GM19025 (cell line): Measurements from ENCODE around the gene KCTD17.

Experiments
- ATAC-seq: cut with Tn5 transposase; IDR thresholded peaks from one replicate; pipeline ENCODE4 v1.9.1; 2021; ENCODE audit warnings: mild to moderate bottlenecking, low read depth, moderate library complexity; ENCODE audit not compliant: unreplicated experiment

KCTD17 gene

DNA sequence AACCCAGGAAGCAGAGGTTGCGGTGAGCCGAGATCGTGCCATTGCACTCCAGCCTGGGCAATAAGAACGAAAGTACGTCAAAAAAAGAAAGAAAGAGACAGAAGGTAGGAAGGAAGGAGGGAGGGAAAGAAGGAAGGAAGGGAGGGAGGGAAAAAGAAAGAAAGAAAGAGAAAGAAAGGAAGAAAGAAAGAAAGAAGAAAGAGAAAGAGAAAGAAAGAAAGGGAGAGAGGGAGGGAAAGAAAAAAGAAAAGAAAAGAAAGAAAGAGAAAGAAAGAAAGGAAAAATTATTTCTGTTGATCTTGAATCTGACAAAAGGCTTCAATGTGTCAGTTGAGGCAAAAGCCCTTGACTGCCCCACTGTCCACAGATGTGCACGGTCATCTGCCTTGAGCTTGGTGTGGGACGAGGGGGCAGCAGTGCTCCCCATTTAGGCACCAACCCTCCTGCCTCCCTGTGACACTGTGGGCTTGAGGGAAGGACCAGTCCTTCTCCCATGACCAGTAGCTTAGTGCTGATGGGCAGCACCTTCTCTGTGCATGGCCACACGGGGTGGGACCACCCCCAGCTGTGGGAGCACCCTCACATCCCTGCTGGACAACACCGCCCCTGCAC is 24.4 kb downstream of the KCTD17 start:
- no peak for ATAC-seq

GRCh38 chr22:37077802-37078448 is 26.4 kb downstream of the KCTD17 start:
- ATAC-seq, result no peak

DNA sequence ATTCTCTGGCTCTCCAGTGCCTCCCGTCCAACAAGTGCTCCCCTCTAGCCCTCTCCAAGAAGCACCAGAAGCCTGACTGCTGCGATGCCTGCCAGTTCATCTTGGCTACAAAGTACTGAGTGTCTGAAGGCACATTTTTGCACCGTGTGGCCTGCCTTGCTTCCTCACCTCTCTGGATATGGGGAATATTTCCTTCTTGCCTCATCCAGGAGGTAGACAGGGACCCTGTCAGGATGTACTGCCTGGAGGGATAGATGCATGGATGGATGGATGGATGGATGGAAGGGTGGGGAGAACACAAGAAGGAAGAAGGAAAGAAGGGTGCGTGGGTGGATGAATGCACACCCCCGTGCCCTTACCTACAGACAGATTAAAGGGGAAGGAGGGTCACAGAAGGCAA is 27.6 kb downstream of the KCTD17 start:
- no peak for ATAC-seq

GRCh38 chr22:37079668-37080171 is 28.2 kb downstream of the KCTD17 start:
- ATAC-seq, result no peak

GRCh38 chr22:37080438-37080837 is 28.9 kb downstream of the KCTD17 start:
- no peak for ATAC-seq

- no peak for ATAC-seq
Observed at GRCh38 chr22:37080838-37081237, 29.3 kb downstream of the KCTD17 start.

DNA sequence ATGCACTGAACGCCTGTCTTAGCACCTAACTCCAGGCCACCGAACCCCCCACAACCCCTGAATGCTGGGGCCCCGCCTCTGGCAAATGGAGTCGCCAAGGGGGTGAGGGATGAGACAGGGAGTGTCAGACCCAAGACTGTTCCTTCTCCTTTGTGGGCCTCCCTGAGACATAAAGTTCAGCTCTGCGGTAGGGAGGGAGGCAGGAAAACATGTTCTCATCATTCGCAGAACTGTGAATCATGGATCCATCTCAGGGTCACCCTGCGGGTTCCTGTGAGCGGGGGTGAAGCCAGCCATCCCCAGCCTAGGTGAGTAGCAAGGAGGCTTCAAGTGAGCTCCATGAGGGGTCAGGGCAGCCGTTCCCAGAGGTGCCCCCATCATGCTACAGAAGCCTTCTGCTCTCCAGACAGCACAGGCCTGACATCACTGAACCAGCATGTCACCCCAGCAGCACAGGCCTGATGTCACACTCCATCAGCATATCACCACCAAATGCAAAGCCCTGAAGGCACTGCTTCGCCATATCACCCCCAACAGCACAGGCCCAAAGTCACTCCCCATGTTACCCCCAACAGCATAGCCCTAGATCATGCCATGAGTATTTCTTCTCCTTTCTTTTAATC is 30.8 kb downstream of the KCTD17 start:
- no peak for ATAC-seq

DNA sequence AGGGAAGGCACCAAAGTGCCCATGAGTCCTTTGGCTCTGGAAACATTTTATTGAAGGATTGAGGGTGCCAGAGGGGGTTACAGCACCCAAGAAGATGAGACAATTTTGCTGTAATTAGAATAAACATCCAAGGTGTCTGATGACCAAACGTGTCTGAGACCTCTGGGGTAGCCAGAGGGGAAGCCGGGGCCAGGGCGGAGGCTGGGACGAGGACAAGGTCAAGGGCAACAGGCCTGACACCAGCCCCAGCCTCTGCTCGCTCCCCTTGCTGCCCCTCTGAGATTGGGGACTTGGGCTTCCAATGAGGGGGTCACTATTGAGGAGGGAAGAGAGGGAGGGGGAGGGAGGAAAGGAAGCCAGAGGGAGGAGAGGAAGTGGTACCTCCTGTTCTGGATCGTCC is 32.4 kb downstream of the KCTD17 start:
- no peak for ATAC-seq

- no peak for ATAC-seq
Observed at GRCh38 chr22:37084385-37084784, 32.8 kb downstream of the KCTD17 start.

GRCh38 chr22:37086184-37086583 is 34.6 kb downstream of the KCTD17 start:
- ATAC-seq, result no peak

GRCh38 chr22:37088108-37088605 is 36.6 kb downstream of the KCTD17 start:
- no peak for ATAC-seq

- no peak for ATAC-seq
Observed at GRCh38 chr22:37088750-37089408, 37.3 kb downstream of the KCTD17 start.

DNA sequence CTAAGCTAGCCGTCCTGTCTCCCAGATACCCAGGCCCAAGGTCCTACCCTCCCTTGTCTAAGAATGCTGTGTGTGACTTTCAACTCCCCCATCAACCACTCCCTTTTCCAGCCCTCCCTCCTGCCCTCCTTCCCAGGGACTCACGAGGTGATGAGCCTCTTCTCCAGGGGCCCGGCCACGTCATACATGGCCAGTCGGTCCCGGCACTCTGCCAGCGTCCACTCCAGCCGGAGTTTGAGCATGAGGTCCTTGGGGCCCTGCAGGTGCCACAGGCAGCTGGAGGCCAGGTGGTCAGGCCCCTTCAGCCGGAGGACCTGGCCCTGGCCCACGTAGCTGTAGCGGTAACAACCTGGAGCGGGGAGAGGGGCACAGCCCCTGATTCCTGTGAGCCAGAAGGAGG is 37.9 kb downstream of the KCTD17 start:
- no peak for ATAC-seq

DNA sequence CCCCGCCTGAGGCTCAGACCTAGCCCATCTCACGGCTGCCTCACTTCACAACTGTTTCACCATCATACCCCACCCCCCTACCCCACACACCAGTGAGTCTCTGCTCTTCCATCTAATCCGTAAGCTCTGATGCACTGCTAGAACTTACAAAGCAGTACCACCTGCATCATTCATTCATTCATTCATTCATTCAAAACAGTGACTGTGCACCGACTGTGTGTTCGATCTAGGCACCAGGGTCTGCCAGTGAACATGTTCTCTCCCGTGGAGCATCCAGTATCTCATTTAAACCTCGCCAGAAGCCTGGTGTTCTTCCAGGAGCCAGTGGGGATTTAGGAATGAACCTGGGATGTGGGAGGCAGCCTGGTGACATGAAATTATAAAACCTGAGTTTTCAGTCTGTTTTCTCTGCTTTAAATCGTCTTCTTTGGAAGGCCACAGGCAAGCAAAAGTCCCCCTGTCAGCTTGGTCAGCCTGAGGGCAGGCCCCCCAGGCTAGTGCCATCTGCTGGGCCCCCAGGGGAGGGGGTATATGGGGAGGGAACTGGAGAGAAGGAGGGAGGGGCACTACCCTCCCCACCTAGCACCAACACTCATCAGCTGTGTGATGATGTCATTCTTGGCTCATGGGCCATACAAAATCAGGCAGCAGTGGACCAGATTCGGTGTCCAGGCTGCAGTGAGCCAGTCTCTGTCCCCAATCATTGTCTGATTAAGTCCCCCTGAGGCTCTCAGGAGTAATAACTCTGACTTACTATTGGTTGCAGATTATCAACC is 39.6 kb downstream of the KCTD17 start:
- ATAC-seq, result no peak

DNA sequence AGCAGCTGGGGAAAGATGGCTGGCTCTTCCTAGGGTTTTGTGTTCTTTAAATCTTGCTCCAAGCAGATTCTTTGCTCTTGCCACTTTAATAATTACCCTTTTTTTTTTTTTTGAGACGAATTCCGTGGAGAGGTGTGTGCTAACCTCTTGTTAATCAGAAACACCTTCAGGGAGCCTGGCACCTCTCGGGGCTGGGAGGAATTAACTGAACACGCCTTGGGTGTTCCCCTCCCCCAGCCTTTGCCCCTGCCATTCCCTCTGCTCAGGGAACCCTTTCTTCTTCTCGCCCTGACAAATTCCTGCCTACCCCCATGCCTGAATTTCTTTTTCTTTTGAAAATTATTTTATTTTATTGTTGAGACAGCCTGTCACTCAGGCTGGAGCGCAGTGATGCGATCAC is 40.5 kb downstream of the KCTD17 start:
- ATAC-seq, result no peak

DNA sequence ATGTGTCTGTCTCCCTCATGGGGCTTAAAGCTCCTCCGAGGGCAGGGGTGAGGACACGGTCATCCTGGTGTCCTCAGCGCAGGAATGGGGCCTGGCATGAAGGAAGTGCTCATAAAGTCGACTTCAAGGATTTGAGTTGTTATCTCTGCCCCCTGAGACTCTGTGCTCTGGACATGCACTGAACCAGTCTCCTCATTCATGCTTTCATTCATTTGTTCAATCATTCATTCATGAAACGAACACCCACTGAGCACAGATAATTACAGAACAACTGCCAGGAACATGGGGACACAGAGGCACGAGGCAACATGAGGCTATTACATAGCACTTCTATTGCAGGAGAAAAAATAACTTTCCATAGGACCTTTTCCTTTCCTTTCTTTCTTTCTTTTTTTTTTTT is 41.5 kb downstream of the KCTD17 start:
- no peak for ATAC-seq

DNA sequence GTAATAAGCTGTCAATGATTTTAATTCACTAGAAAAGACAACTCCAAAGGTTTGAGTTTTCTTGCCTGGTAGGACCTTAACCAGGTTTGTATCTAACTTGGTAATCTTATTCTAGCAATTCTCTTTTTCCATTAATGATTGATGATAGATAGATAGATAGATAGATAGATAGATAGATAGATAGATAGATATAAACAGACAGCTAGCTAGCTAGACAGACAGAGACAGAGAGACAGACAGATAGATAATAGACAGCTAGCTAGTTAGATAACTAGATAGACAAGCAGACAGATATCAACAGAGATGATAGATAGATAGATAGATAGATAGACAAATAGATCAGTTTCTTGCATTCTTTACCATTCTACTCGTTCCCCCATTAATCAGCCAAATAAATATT is 42.7 kb downstream of the KCTD17 start:
- ATAC-seq, result no peak

GRCh38 chr22:37095113-37095512 is 43.6 kb downstream of the KCTD17 start:
- ATAC-seq, result no peak

- ATAC-seq, result no peak
Observed at GRCh38 chr22:37097346-37097745, 45.8 kb downstream of the KCTD17 start.

DNA sequence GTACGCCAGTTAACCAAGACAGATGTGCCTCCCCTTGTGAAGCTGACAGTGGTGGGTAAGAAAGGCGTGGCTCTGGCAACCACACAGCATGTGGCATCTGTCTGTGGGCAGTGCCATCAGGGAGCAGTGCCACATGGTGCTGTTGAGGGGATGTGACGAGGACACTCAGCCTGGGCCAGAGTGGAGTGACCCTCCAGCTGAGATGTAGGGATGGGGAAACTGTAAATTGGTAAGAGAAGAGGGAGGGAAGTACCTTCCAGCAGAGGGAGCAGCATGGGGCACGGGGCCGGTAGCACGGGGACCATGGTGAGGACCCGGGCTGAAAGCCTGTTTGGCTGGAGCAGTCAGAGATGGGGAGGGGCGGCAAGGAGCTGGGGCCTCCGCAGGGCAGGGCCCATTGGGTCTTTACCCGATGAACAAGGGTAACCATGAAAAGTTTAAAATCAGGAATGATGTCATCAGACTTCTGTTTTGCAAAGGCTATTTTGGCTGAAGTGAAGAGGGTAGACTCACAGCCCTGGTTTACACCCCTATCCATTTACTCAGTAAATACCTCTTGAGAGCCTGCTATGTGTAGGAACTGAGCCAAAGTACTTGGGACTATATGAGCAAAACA is 47.5 kb downstream of the KCTD17 start:
- ATAC-seq, result no peak
